Activated naive CD4-positive, alpha-beta T cell treated with anti-CD3 and anti-CD28 coated beads, Interleukin-2, amount 10 ng/mL, durations not matched to agents 7 days and 5 days (primary cell): ENCODE data around the gene RNF17.

Source experiments
- CTCF ChIA-PET: fragments of 350-600 bp; sonication (Branson Sonifier 250); formaldehyde crosslinking; loops from one replicate; lab custom pipeline; 2021; ENCODE audit warnings: antibody characterized with exemption; lab: Charles Lee
- DNase-seq: peaks from one replicate; pipeline ENCODE4 v3.0.0-alpha.2; 2020
- H3K27ac Mint-ChIP-seq: one replicate; pipeline ENCODE4 v1.8.0; 2021; ENCODE audit warnings: mild to moderate bottlenecking, moderate library complexity, mixed read lengths
- H3K27me3 Mint-ChIP-seq: one replicate; pipeline ENCODE4 v1.8.0; 2021; ENCODE audit warnings: mild to moderate bottlenecking, mixed read lengths
- H3K36me3 Mint-ChIP-seq: one replicate; pipeline ENCODE4 v1.8.0; 2021; ENCODE audit warnings: mixed read lengths
- H3K4me1 Mint-ChIP-seq: one replicate; pipeline ENCODE4 v1.8.0; 2021; ENCODE audit warnings: mixed read lengths
- H3K4me3 Mint-ChIP-seq: one replicate; pipeline ENCODE4 v1.8.0; 2021; ENCODE audit warnings: mild to moderate bottlenecking, moderate library complexity, mixed read lengths
- H3K9me3 Mint-ChIP-seq: one replicate; pipeline ENCODE4 v1.8.0; 2021; ENCODE audit warnings: mixed read lengths

RNF17 gene

GRCh38 chr13:24921003-24921402 is 157.0 kb downstream of the RNF17 start:
- H3K4me3 Mint-ChIP-seq, result peak overlapping the region; percentile 58
- H3K36me3 Mint-ChIP-seq, result no peaks in the 10 kb centered on the region
- H3K9me3 Mint-ChIP-seq, result no peaks in the 10 kb centered on the region
- CTCF ChIA-PET, result no interaction called here
- DNase-seq, result no peak
- peaks cover 14% of the 10 kb centered on the region for H3K27me3 Mint-ChIP-seq
- H3K27ac Mint-ChIP-seq, result no peak overlapping the region
- H3K4me1 Mint-ChIP-seq, result peaks cover 26% of the 10 kb centered on the region

DNA sequence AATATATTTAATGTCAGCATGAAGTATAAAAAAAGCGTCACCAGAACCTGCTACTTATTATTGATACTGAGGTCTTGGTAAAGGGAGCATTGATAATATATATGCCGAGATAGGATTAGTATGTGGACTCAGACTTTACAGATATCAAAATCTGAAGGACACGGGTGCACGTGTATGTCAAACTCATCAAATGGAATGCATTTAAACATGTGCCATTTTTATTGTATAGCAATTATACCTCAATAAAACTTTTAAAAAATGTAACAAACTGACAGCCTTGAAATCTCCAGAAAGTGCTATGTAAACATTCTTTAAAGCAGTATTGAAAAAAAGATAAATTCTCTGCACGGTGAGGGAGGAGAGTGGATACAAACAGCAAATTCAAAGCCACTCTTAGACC is 157.9 kb downstream of the RNF17 start:
- Mint-ChIP-seq H3K27me3 (peaks cover 19% of the 10 kb centered on the region), H3K36me3 (no peaks in the 10 kb centered on the region), H3K4me3 (peak overlapping the region; percentile 98), H3K9me3 (no peaks in the 10 kb centered on the region), H3K4me1 (peaks cover 26% of the 10 kb centered on the region), H3K27ac (peak overlapping the region; percentile 96)
- no peak for DNase-seq
- CTCF ChIA-PET, result no interaction called here

- peak overlapping the region; percentile 98 for H3K4me3 Mint-ChIP-seq
- no peaks in the 10 kb centered on the region for H3K9me3 Mint-ChIP-seq
- CTCF ChIA-PET, result no interaction called here
- peaks cover 19% of the 10 kb centered on the region for H3K27me3 Mint-ChIP-seq
- H3K27ac Mint-ChIP-seq, result peak overlapping the region; percentile 96
- no peak for DNase-seq
- peaks cover 26% of the 10 kb centered on the region for H3K4me1 Mint-ChIP-seq
- H3K36me3 Mint-ChIP-seq, result no peaks in the 10 kb centered on the region
These were observed 158.4 kb downstream of the RNF17 start for GRCh38 chr13:24922387-24922744.

GRCh38 chr13:24922745-24923591 is 159.0 kb downstream of the RNF17 start:
- H3K9me3 Mint-ChIP-seq, result no peaks in the 10 kb centered on the region
- peak overlapping the region; percentile 96 for H3K27ac Mint-ChIP-seq
- peaks cover 20% of the 10 kb centered on the region for H3K27me3 Mint-ChIP-seq
- H3K4me3 Mint-ChIP-seq, result peak overlapping the region; percentile 98
- H3K36me3 Mint-ChIP-seq, result no peaks in the 10 kb centered on the region
- CTCF ChIA-PET, result no interaction called here
- H3K4me1 Mint-ChIP-seq, result peaks cover 26% of the 10 kb centered on the region
- DNase-seq, result peak; percentile 97

DNA sequence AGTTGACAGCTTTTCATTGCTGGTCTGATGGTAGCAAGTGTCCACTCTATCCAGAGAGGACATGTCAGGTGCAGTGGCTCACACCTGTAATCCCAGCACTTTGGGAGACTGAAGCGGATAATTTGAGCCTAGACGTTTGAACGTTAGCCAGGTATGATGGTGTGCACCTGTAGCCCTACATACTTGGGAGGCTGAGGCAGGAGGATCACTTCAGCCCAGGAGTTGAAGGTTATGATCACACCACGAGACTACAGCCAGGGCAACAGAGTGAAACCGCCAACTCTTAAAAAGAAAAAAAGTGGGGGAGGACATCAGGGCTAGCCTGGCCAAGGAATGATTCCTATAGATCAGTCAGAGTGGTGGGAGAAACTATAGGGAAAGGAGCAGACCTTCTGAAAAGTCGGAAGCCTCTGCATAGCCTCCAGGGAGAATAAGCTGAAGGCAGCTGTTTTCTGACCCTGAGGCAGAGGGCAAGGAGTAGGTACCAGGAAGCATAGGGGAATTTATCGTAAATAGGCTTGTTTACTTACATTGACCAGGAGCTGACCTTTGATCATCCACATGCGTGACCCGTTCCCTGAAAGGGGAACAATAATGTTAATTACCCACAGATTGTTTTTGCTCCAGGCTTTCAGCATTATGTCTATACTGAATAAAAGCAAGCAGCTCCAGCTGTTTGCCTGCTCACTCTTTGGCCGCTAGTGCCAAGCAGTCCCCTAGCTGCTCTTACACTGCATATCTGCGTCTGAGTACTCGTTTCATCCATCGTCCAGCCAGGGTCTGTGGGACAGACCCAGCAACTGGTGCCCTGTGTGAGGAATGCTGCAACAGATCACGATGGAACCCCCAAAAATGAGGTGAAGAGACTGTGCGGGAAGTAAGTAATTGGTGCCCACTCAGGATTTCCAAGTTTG is 161.6 kb downstream of the RNF17 start:
- no peak overlapping the region for H3K4me3 Mint-ChIP-seq
- peaks cover 23% of the 10 kb centered on the region for H3K4me1 Mint-ChIP-seq
- DNase-seq, result no peak
- H3K27me3 Mint-ChIP-seq, result peaks cover 40% of the 10 kb centered on the region
- H3K9me3 Mint-ChIP-seq, result no peaks in the 10 kb centered on the region
- H3K36me3 Mint-ChIP-seq, result no peaks in the 10 kb centered on the region
- CTCF ChIA-PET, result no interaction called here
- H3K27ac Mint-ChIP-seq, result no peak overlapping the region

GRCh38 chr13:24927810-24928404 is 163.9 kb downstream of the RNF17 start:
- H3K36me3 Mint-ChIP-seq, result no peaks in the 10 kb centered on the region
- no peak overlapping the region for H3K27ac Mint-ChIP-seq
- no peak overlapping the region for H3K4me3 Mint-ChIP-seq
- peaks cover 54% of the 10 kb centered on the region for H3K27me3 Mint-ChIP-seq
- CTCF ChIA-PET, result no interaction called here
- H3K9me3 Mint-ChIP-seq, result no peaks in the 10 kb centered on the region
- DNase-seq, result no peak
- peaks cover 4% of the 10 kb centered on the region for H3K4me1 Mint-ChIP-seq

DNA sequence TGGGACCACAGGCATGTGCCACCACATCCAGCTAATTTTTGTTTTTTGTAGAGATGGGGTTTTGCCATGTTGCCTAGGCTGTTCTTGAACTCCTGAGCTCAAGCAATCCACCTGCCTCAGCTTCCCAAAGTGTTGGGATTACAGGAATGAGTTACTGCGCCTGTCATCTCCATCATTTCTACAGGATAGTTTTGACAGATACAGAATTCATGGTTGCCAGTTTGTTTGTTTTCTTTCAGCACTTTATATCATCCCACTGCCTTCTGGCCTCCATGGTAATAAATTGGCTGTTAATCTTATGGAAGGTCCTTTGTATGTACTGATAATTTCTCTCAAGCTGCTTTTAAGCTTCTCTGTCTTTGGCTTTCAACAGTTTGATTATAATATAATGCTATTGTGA is 165.2 kb downstream of the RNF17 start:
- peaks cover 67% of the 10 kb centered on the region for H3K27me3 Mint-ChIP-seq
- CTCF ChIA-PET, result interaction anchor here (1.3 kb wide), 1 partner anchor 88 kb away, joined by 3 read pairs; no protein-coding TSS in a partner anchor

More for the DNA sequence above, 165.2 kb downstream of the RNF17 start:
- H3K36me3 Mint-ChIP-seq, result no peaks in the 10 kb centered on the region
- no peaks in the 10 kb centered on the region for H3K9me3 Mint-ChIP-seq
- H3K4me3 Mint-ChIP-seq, result no peak overlapping the region
- H3K27ac Mint-ChIP-seq, result no peak overlapping the region
- DNase-seq, result no peak
- no peaks in the 10 kb centered on the region for H3K4me1 Mint-ChIP-seq
